SU-DHL-6 (cell line): Measurements from ENCODE around the gene SNRNP200.
"Not testable (repeated sequence)": the region's sequence is repeated elsewhere in the genome, so short reads cannot be mapped to it uniquely, and the experiment has no call there.

Experiments
- H2AFZ ChIP-seq: fragments of 200-600 bp; sonication (generic); 2 replicates; pipeline ENCODE4 v1.6.1; 2014; ENCODE audit warnings: low read depth, mild to moderate bottlenecking, moderate library complexity, mixed read lengths, antibody characterized with exemption, low read length; ENCODE audit not compliant: severe bottlenecking
- H3F3A ChIP-seq: fragments of 200-600 bp; shearing (Covaris generic); 2 replicates; pipeline ENCODE4 v1.6.0; 2016; ENCODE audit warnings: antibody characterized with exemption, mild to moderate bottlenecking; ENCODE audit not compliant: insufficient read depth
- H3K27ac ChIP-seq: fragments of 200-600 bp; sonication (generic); 2 replicates; pipeline ENCODE4 v1.5.1; 2016; ENCODE audit warnings: low read depth, mild to moderate bottlenecking, low read length, moderate library complexity, mixed read lengths
- H3K27me3 ChIP-seq: fragments of 200-600 bp; sonication (generic), shearing (Covaris generic); 2 replicates; pipeline ENCODE4 v1.6.0; 2014; ENCODE audit warnings: mild to moderate bottlenecking, low read length
- H3K36me3 ChIP-seq: fragments of 200-600 bp; sonication (generic); 2 replicates; pipeline ENCODE4 v1.6.1; 2014; ENCODE audit warnings: mild to moderate bottlenecking, low read length, mixed read lengths
- H3K4me2 ChIP-seq: fragments of 300-600, 200-600 bp; shearing (Covaris generic), sonication (generic); 2 replicates; pipeline ENCODE4 v1.6.0; 2014; ENCODE audit warnings: low read length, low read depth, mild to moderate bottlenecking; ENCODE audit not compliant: poor library complexity, severe bottlenecking
- H3K4me3 ChIP-seq: fragments of 200-600 bp; sonication (generic); 2 replicates; pipeline ENCODE4 v1.5.1; 2014; ENCODE audit warnings: antibody characterized with exemption, low read length, mild to moderate bottlenecking, mixed read lengths; ENCODE audit not compliant: insufficient read depth, poor library complexity, severe bottlenecking
- H3K79me2 ChIP-seq: fragments of 200-600 bp; sonication (generic); 2 replicates; pipeline ENCODE4 v1.6.1; 2014; ENCODE audit warnings: mild to moderate bottlenecking, low read length, moderate library complexity; ENCODE audit not compliant: insufficient read depth
- H3K9ac ChIP-seq: fragments of 200-600 bp; sonication (generic); 2 replicates; pipeline ENCODE4 v1.7.0; 2014; ENCODE audit warnings: mild to moderate bottlenecking, low read length
- H3K9me2 ChIP-seq: fragments of 200-600 bp; sonication (generic); replicated peaks from 2 replicates; pipeline ENCODE4 v1.6.1; 2014; ENCODE audit warnings: low read length; ENCODE audit not compliant: insufficient read depth
- H3K9me3 ChIP-seq: fragments of 200-600 bp; sonication (generic); 2 replicates; pipeline ENCODE4 v1.6.1; 2014; ENCODE audit warnings: low read length, mixed read lengths; ENCODE audit not compliant: insufficient read depth
- H4K20me1 ChIP-seq: fragments of 200-600 bp; sonication (generic); 2 replicates; pipeline ENCODE4 v1.6.1; 2014; ENCODE audit warnings: low read depth, mild to moderate bottlenecking, antibody characterized with exemption, low read length, moderate library complexity, mixed read lengths
- CTCF ChIP-seq: fragments of 200-600 bp; sonication (generic); IDR thresholded peaks from one replicate; pipeline ENCODE4 v1.5.1; 2017; ENCODE audit warnings: antibody characterized with exemption, mild to moderate bottlenecking, low read length, moderate library complexity; ENCODE audit not compliant: insufficient read depth, poor library complexity, severe bottlenecking
- EZH2phosphoT487 ChIP-seq: fragments of 200-600 bp; sonication (generic), shearing (Covaris generic); conservative IDR thresholded peaks from 2 replicates; pipeline ENCODE4 v1.6.1; 2018; ENCODE audit warnings: mild to moderate bottlenecking, antibody characterized with exemption, low read length, moderate library complexity, mixed read lengths

The SNRNP200 gene

GRCh38 chr2:96258166-96259022 lies 47.0 kb downstream of the SNRNP200 start:
- H3K9ac ChIP-seq, result no peak overlapping the region

GRCh38 chr2:96257744-96258143 lies 47.6 kb downstream of the SNRNP200 start:
- not testable (repeated sequence) for H2AFZ ChIP-seq, H3K4me3 ChIP-seq, H3K9ac ChIP-seq, H3K27me3 ChIP-seq, H3K9me3 ChIP-seq, H3K27ac ChIP-seq, H3K9me2 ChIP-seq, H3F3A ChIP-seq, H3K36me3 ChIP-seq, H3K4me2 ChIP-seq, H4K20me1 ChIP-seq
- peaks cover 52% of the 10 kb centered on the region for H3K79me2 ChIP-seq

More at GRCh38 chr2:96258166-96259022, 47.0 kb downstream of the SNRNP200 start:
- H3K4me3 ChIP-seq, result no peak overlapping the region
- 0 out of 2 replicates have a peak, but pooled peaks cover 2% of the 10 kb centered on the region for H3K36me3 ChIP-seq
- no peaks in the 10 kb centered on the region for H4K20me1 ChIP-seq
- no peaks in the 10 kb centered on the region for H3K27me3 ChIP-seq
- no peaks in the 10 kb centered on the region for H3K9me3 ChIP-seq
- no peaks in the 10 kb centered on the region for H3K9me2 ChIP-seq
- TF ChIP-seq EZH2phosphoT487 (no peak), CTCF (no peak)
- no peaks in the 10 kb centered on the region for H3F3A ChIP-seq
- no peak overlapping the region for H3K27ac ChIP-seq
- H3K79me2 ChIP-seq, result peaks cover 58% of the 10 kb centered on the region
- no peak overlapping the region for H2AFZ ChIP-seq
- no peak overlapping the region for H3K4me2 ChIP-seq

- no peaks in the 10 kb centered on the region for H3K27me3 ChIP-seq
- no peaks in the 10 kb centered on the region for H3F3A ChIP-seq
- H3K79me2 ChIP-seq, result peaks cover 44% of the 10 kb centered on the region
- H3K9ac ChIP-seq, result no peak overlapping the region
- H4K20me1 ChIP-seq, result no peaks in the 10 kb centered on the region
- no peak overlapping the region for H2AFZ ChIP-seq
- no peaks in the 10 kb centered on the region for H3K9me3 ChIP-seq
- H3K4me3 ChIP-seq, result no peak overlapping the region
- no peak overlapping the region for H3K4me2 ChIP-seq
- no peak overlapping the region; the same call in 1 of the 2 replicates for H3K27ac ChIP-seq
- H3K9me2 ChIP-seq, result no peaks in the 10 kb centered on the region
- 0 out of 2 replicates have a peak, but pooled peaks cover 2% of the 10 kb centered on the region for H3K36me3 ChIP-seq
- TF ChIP-seq CTCF (no peak), EZH2phosphoT487 (no peak)
Measured at GRCh38 chr2:96256611-96257113, 48.7 kb downstream of the SNRNP200 start.

- Histone ChIP-seq H4K20me1 (no peaks in the 10 kb centered on the region), H3K4me2 (no peak overlapping the region), H3K9me3 (no peaks in the 10 kb centered on the region), H3F3A (no peaks in the 10 kb centered on the region), H3K27me3 (no peaks in the 10 kb centered on the region), H2AFZ (no peak overlapping the region), H3K79me2 (peaks cover 23% of the 10 kb centered on the region), H3K36me3 (0 out of 2 replicates have a peak, but pooled peaks cover 2% of the 10 kb centered on the region), H3K27ac (no peak overlapping the region), H3K9ac (no peak overlapping the region), H3K4me3 (no peak overlapping the region), H3K9me2 (no peaks in the 10 kb centered on the region)
- TF ChIP-seq CTCF (no peak), EZH2phosphoT487 (no peak)
Measured at GRCh38 chr2:96254571-96254970, 50.8 kb downstream of the SNRNP200 start.
